Measurements from ENCODE around the gene TULP4.

The TULP4 gene

DNA sequence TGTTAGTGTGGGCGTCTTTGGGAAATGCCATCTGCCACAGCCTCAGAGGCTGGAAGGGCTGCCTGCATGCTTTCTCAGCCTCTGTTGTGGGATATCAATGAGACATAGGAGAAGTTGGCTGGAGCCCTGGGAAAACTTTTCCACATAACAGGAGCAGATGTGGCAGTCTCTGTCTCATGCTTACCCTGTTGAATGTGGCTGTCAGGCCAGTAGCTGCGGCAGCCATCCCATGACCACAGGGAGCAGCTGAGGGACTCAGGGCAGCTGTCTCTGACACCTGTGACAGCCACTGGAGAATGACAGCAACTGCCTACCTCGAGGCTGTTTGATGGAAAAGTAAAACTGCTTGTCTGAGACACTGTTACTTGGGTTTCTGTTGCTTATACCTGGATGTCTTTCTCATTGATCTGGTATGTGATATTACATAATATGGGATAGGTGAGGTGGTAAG is 64.4 kb downstream of the TULP4 start:
- no peak overlapping the region for H3K4me3 ChIP-seq (ENCODE audit: low read depth, low read length)
- POLR2A ChIA-PET = no interaction called here
- no peaks in the 10 kb centered on the region for H3K9me3 ChIP-seq (ENCODE audit: control insufficient read depth, insufficient read depth, low read depth, low read length)
- no peaks in the 10 kb centered on the region for H3K36me3 ChIP-seq (ENCODE audit: control insufficient read depth in 2 of 2, insufficient read depth in 1 of 2, low read length in 2 of 2)
- peaks cover 3% of the 10 kb centered on the region for H3K4me1 ChIP-seq (ENCODE audit: control insufficient read depth, insufficient read depth, low read length)
- peak; percentile 58; the same call in 1 of the 2 replicates for TF ChIP-seq SCRT2 (tag by site-specific recombination; IDR thresholded peaks at IDR 0.05)
- TF ChIP-seq, protein P1, sequence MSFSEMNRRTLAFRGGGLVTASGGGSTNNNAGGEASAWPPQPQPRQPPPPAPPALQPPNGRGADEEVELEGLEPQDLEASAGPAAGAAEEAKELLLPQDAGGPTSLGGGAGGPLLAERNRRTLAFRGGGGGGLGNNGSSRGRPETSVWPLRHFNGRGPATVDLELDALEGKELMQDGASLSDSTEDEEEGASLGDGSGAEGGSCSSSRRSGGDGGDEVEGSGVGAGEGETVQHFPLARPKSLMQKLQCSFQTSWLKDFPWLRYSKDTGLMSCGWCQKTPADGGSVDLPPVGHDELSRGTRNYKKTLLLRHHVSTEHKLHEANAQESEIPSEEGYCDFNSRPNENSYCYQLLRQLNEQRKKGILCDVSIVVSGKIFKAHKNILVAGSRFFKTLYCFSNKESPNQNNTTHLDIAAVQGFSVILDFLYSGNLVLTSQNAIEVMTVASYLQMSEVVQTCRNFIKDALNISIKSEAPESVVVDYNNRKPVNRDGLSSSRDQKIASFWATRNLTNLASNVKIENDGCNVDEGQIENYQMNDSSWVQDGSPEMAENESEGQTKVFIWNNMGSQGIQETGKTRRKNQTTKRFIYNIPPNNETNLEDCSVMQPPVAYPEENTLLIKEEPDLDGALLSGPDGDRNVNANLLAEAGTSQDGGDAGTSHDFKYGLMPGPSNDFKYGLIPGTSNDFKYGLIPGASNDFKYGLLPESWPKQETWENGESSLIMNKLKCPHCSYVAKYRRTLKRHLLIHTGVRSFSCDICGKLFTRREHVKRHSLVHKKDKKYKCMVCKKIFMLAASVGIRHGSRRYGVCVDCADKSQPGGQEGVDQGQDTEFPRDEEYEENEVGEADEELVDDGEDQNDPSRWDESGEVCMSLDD (tag by site-specific recombination; IDR thresholded peaks at IDR 0.05) = no peak
- no peak overlapping the region for H3K27ac ChIP-seq (ENCODE audit: extremely low read depth, low read depth, low read length)
- CTCF ChIA-PET = interaction anchor here (0.6 kb wide), 1 partner anchor 76 kb away, joined by 3 read pairs; no protein-coding TSS in a partner anchor

DNA sequence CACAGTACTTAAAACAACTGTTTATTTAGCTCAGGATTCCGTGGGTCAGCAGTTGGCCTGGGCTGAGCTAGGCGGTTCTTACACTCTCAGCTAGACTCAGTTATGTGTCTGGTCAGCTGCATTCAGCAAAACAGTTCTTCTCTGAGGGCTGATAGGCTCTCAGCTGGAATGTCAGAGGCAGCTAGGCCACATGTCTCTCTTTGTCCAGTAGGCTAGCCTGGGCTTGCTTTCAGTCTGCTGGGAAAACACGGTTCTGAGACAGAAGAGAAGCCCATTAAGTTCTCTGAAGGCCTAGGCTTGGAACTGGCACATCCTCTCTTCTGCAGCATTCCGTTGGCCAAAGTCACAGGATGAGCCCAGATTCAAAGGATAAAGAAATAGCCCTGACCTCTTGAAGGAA is 65.6 kb downstream of the TULP4 start:
- Histone ChIP-seq H3K9me3 (ENCODE audit: control insufficient read depth, insufficient read depth, low read depth, low read length) (no peaks in the 10 kb centered on the region), H3K36me3 (ENCODE audit: control insufficient read depth in 2 of 2, insufficient read depth in 1 of 2, low read length in 2 of 2) (no peaks in the 10 kb centered on the region), H3K4me3 (ENCODE audit: low read depth, low read length) (no peak overlapping the region), H3K27ac (ENCODE audit: extremely low read depth, low read depth, low read length) (no peak overlapping the region), H3K4me1 (ENCODE audit: control insufficient read depth, insufficient read depth, low read length) (peaks cover 5% of the 10 kb centered on the region)
- POLR2A ChIA-PET = no interaction called here
- TF ChIP-seq ZNF747 (tag by site-specific recombination; IDR thresholded peaks at IDR 0.05) (no peak), ZBTB17 (tag by site-specific recombination; IDR thresholded peaks at IDR 0.05) (peak; percentile 59; the same call in 1 of the 2 replicates), ZNF654 (tag by site-specific recombination; IDR thresholded peaks at IDR 0.05; ENCODE audit: low read depth) (no peak), ZNF266 (tag by site-specific recombination; IDR thresholded peaks at IDR 0.05; ENCODE audit: low read depth) (no peak), ZNF175 (tag by site-specific recombination; IDR thresholded peaks at IDR 0.05) (no peak), ZNF239 (tag by site-specific recombination; IDR thresholded peaks at IDR 0.05) (no peak), GLIS2 (tag by site-specific recombination; IDR thresholded peaks at IDR 0.05) (no peak), TRIM28 (IDR thresholded peaks at IDR 0.05; ENCODE audit: borderline replicate concordance, low read length) (peak; percentile 77; the same call in 1 of the 2 replicates), PRDM1 (tag by site-specific recombination; IDR thresholded peaks at IDR 0.05) (no peak)
- TF ChIP-seq, protein P2, sequence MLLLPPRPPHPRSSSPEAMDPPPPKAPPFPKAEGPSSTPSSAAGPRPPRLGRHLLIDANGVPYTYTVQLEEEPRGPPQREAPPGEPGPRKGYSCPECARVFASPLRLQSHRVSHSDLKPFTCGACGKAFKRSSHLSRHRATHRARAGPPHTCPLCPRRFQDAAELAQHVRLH (tag by site-specific recombination; IDR thresholded peaks at IDR 0.05) = no peak
- CTCF ChIA-PET = interaction anchor here (0.6 kb wide), 2 partner anchors 52 to 732 kb away, joined by 3 to 6 read pairs; no protein-coding TSS in a partner anchor

- ChIA-PET CTCF (no interaction called here), POLR2A (no interaction called here)
- H3K36me3 ChIP-seq (ENCODE audit: control insufficient read depth in 2 of 2, insufficient read depth in 1 of 2, low read length in 2 of 2) = no peaks in the 10 kb centered on the region
- peaks cover 5% of the 10 kb centered on the region for H3K4me1 ChIP-seq (ENCODE audit: control insufficient read depth, insufficient read depth, low read length)
- H3K9me3 ChIP-seq (ENCODE audit: control insufficient read depth, insufficient read depth, low read depth, low read length) = no peaks in the 10 kb centered on the region
- no peak overlapping the region for H3K27ac ChIP-seq (ENCODE audit: extremely low read depth, low read depth, low read length)
- H3K4me3 ChIP-seq (ENCODE audit: low read depth, low read length) = no peak overlapping the region
- no peak for TF ChIP-seq ZNF280C (tag by site-specific recombination; IDR thresholded peaks at IDR 0.05)
- TF ChIP-seq ZNF16 (tag by site-specific recombination; IDR thresholded peaks at IDR 0.05; ENCODE audit: low read depth) = no peak
- no peak for TF ChIP-seq ZSCAN18 (tag by site-specific recombination; IDR thresholded peaks at IDR 0.05)
- TF ChIP-seq ZNF302 (tag by site-specific recombination; IDR thresholded peaks at IDR 0.05; ENCODE audit: low read depth) = no peak
- TF ChIP-seq, protein P3, sequence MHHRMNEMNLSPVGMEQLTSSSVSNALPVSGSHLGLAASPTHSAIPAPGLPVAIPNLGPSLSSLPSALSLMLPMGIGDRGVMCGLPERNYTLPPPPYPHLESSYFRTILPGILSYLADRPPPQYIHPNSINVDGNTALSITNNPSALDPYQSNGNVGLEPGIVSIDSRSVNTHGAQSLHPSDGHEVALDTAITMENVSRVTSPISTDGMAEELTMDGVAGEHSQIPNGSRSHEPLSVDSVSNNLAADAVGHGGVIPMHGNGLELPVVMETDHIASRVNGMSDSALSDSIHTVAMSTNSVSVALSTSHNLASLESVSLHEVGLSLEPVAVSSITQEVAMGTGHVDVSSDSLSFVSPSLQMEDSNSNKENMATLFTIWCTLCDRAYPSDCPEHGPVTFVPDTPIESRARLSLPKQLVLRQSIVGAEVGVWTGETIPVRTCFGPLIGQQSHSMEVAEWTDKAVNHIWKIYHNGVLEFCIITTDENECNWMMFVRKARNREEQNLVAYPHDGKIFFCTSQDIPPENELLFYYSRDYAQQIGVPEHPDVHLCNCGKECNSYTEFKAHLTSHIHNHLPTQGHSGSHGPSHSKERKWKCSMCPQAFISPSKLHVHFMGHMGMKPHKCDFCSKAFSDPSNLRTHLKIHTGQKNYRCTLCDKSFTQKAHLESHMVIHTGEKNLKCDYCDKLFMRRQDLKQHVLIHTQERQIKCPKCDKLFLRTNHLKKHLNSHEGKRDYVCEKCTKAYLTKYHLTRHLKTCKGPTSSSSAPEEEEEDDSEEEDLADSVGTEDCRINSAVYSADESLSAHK (tag by site-specific recombination; IDR thresholded peaks at IDR 0.05) = no peak
- no peak for TF ChIP-seq MYNN (tag by site-specific recombination; IDR thresholded peaks at IDR 0.05; ENCODE audit: borderline replicate concordance)
- no peak for TF ChIP-seq ZNF175 (tag by site-specific recombination; IDR thresholded peaks at IDR 0.05)
- no peak for TF ChIP-seq ZNF449 (tag by site-specific recombination; IDR thresholded peaks at IDR 0.05)
- TF ChIP-seq ZSCAN23 (tag by site-specific recombination; IDR thresholded peaks at IDR 0.05) = no peak
- TF ChIP-seq ZNF510 (tag by site-specific recombination; IDR thresholded peaks at IDR 0.05; ENCODE audit: insufficient replicate concordance) = no peak
These were observed 67.1 kb downstream of the TULP4 start for GRCh38 chr6:158379336-158379735.

Measured in HEK293 (cell line).